GM12878 (cell line): ENCODE measurements around the gene LMO7. TPM values are rescaled to one million over a fixed set of nuclear protein-coding genes. Genes with fewer than 3 reads are reported as not detected.

Source experiments
- ATAC-seq: fragments of 200-7000 bp; cut with Tn5 transposase; 3 replicates; pipeline ENCODE4 v1.9.1; 2020; ENCODE audit warnings: mild to moderate bottlenecking, moderate library complexity
- BruUV-seq: library from RNA; stranded (reverse); fragments of 400-500 nt; replicated peaks from 2 replicates; lab custom pipeline; 2021; lab: Mats Ljungman, UMichigan
- CTCF ChIA-PET: fragments of 300-600 bp; sonication (Branson Sonifier 250); formaldehyde crosslinking; extraction: SDS; loops from one replicate; lab custom pipeline; 2021; ENCODE audit warnings: inconsistent platforms; lab: Yijun Ruan, JAX
- POLR2A ChIA-PET: fragments of 350-600 bp; formaldehyde crosslinking; extraction: SDS; loops from one replicate; lab custom pipeline; 2021; ENCODE audit warnings: inconsistent platforms; lab: Charles Lee
- RAD21 ChIA-PET: fragments of 300-600 bp; sonication (Branson Sonifier 250); formaldehyde crosslinking; loops from one replicate; lab custom pipeline; 2023; ENCODE audit warnings: antibody characterized with exemption; ENCODE audit not compliant: unreplicated experiment; lab: Charles Lee
- SMC1A ChIA-PET: fragments of 300-600 bp; sonication (Branson Sonifier 250); formaldehyde crosslinking; loops from one replicate; lab custom pipeline; 2023; ENCODE audit not compliant: unreplicated experiment, uncharacterized antibody; lab: Charles Lee
- DNase-seq: peaks from one replicate; pipeline ENCODE4 v3.0.0-alpha.2; 2011; ENCODE audit warnings: low read depth, low spot score
- FAIRE-seq: peaks from 3 replicates; lab custom pipeline; 2011; peaks lifted over from hg19 to GRCh38; lab: Jason Lieb, UNC
- H2AFZ ChIP-seq: 2 replicates; pipeline ENCODE4 v1.6.0; 2011; ENCODE audit warnings: low read depth, low read length, control low read depth; ENCODE audit not compliant: control insufficient read depth
- H3K27ac ChIP-seq: 2 replicates; pipeline ENCODE4 v1.5.1; 2011; ENCODE audit warnings: control low read depth; ENCODE audit not compliant: control insufficient read depth, insufficient read depth
- H3K27me3 ChIP-seq, 2 experiments: replicated peaks in 1 of 2; 2 replicates each; pipeline versions ENCODE4 v1.6.0 to v1.6.1; 2011; ENCODE audit warnings: low read length in 1 of 2; ENCODE audit not compliant: control insufficient read depth in 2 of 2, insufficient read depth in 2 of 2
- H3K36me3 ChIP-seq, 2 experiments: 2 replicates each; pipeline ENCODE4 v1.5.1; 2011; ENCODE audit warnings: low read length in 1 of 2; ENCODE audit not compliant: control insufficient read depth in 2 of 2, insufficient read depth in 2 of 2
- H3K4me1 ChIP-seq: 2 replicates; pipeline ENCODE4 v1.6.1; 2011; ENCODE audit warnings: mild to moderate bottlenecking, low read length, moderate library complexity, mixed read lengths; ENCODE audit not compliant: control insufficient read depth, insufficient read depth
- H3K4me2 ChIP-seq: 2 replicates; pipeline ENCODE4 v1.6.0; 2011; ENCODE audit warnings: control low read depth; ENCODE audit not compliant: control insufficient read depth, insufficient read depth
- H3K4me3 ChIP-seq: fragments of 200-600 bp; sonication (generic); 2 replicates; pipeline ENCODE4 v1.5.1; 2016
- H3K79me2 ChIP-seq: 2 replicates; pipeline ENCODE4 v1.6.0; 2011; ENCODE audit warnings: low read length; ENCODE audit not compliant: control insufficient read depth, insufficient read depth
- H3K9ac ChIP-seq: 2 replicates; pipeline ENCODE4 v1.8.0; 2011; ENCODE audit warnings: low read length, control low read depth, mixed read lengths; ENCODE audit not compliant: control insufficient read depth, insufficient read depth
- H3K9me3 ChIP-seq: replicated peaks from 3 replicates; pipeline ENCODE4 v1.5.1; 2011; ENCODE audit warnings: mild to moderate bottlenecking, low read length; ENCODE audit not compliant: control insufficient read depth, insufficient read depth
- H4K20me1 ChIP-seq: 2 replicates; pipeline ENCODE4 v1.6.0; 2011; ENCODE audit not compliant: control insufficient read depth, insufficient read depth
- BRCA1 ChIP-seq: IDR thresholded peaks from 2 replicates; pipeline ENCODE4 v1.6.1; 2011; ENCODE audit warnings: low read depth, low read length, improper control_type of control experiment
- EED ChIP-seq: sonication (generic); IDR thresholded peaks from 2 replicates; pipeline ENCODE4 v1.6.1; 2016; ENCODE audit warnings: antibody characterized with exemption, low read depth
- GABPA ChIP-seq: IDR thresholded peaks from 2 replicates; pipeline ENCODE4 v1.6.1; 2014; ENCODE audit warnings: antibody characterized with exemption, low read depth, mild to moderate bottlenecking, inconsistent platforms
- KAT2A ChIP-seq: conservative IDR thresholded peaks from 2 replicates; pipeline ENCODE4 v1.6.1; 2011; ENCODE audit warnings: low read depth, low read length; ENCODE audit not compliant: control insufficient read depth
- KDM1A ChIP-seq: fragments of 200-600 bp; sonication (generic); IDR thresholded peaks from 2 replicates; pipeline ENCODE4 v1.6.1; 2016; ENCODE audit warnings: borderline replicate concordance
- MEF2B ChIP-seq: fragments of 450-650 bp; IDR thresholded peaks from 2 replicates; pipeline ENCODE4 v1.6.1; 2018; ENCODE audit warnings: mild to moderate bottlenecking, moderate library complexity; ENCODE audit not compliant: partially characterized antibody, poor library complexity, severe bottlenecking
- MXI1 ChIP-seq: fragments of 150-350 bp; IDR thresholded peaks from 2 replicates; pipeline ENCODE4 v1.6.1; 2011; ENCODE audit warnings: low read depth, mild to moderate bottlenecking, inconsistent platforms, low read length, improper control_type of control experiment
- RUNX3 ChIP-seq: IDR thresholded peaks from 2 replicates; pipeline ENCODE4 v1.6.1; 2012; ENCODE audit warnings: low read length, inconsistent platforms
- SMAD1 ChIP-seq: fragments of 450-650 bp; IDR thresholded peaks from 2 replicates; pipeline ENCODE4 v1.6.1; 2018; ENCODE audit warnings: mild to moderate bottlenecking, low read depth; ENCODE audit not compliant: partially characterized antibody
- SUZ12 ChIP-seq: fragments of 200-600 bp; sonication (generic); IDR thresholded peaks from one replicate; pipeline ENCODE4 v1.6.1; 2018; ENCODE audit warnings: antibody characterized with exemption, mild to moderate bottlenecking; ENCODE audit not compliant: unreplicated experiment
- TARDBP ChIP-seq: IDR thresholded peaks from 2 replicates; pipeline ENCODE4 v1.6.1; 2016; ENCODE audit warnings: borderline replicate concordance
- TCF12 ChIP-seq: IDR thresholded peaks from 2 replicates; pipeline ENCODE4 v1.6.1; 2011; ENCODE audit warnings: low read depth, mild to moderate bottlenecking, low read length
- ZNF274 ChIP-seq: IDR thresholded peaks from one replicate; pipeline ENCODE4 v1.8.0; 2011; ENCODE audit not compliant: insufficient read length, insufficient read depth
- WGBS: methylation state at CpG from one replicate; pipeline ENCODE4 v1.1.6; 2016; ENCODE audit warnings: low lambda C conversion rate; ENCODE audit not compliant: insufficient replicate concordance, insufficient coverage; ENCODE audit errors: missing lambda C conversion rate; 5-methylcytosine and 5-hydroxymethylcytosine counted together
- in situ Hi-C: fragments of 300-500 bp; cut with MboI; formaldehyde crosslinking; loops from 9 replicates; pipeline ENCODE4 v1.14.3; 2018; ENCODE audit warnings: mixed read lengths
- intact Hi-C: fragments of 100-400 bp; cut with micrococcal nuclease; formaldehyde crosslinking; loops from one replicate; pipeline ENCODE4 v1.14.2; 2022; ENCODE audit not compliant: unreplicated experiment
- polyA plus RNA-seq, 11 experiments: library from polyadenylated mRNA; depleted of rRNA in 4 of 11; unstranded in 6 of 11; stranded (reverse) in 5 of 11; fragments of >200 nt; fragmentation: Nextera tagmentation in 4 of 11; fragmentation: Illumina TruSeq in 1 of 11; extraction: Ambion mirVana in 4 of 11; extraction: Trizol in 1 of 11; gene quantifications; 1 replicate in 1 of 11; 2 replicates in 10 of 11; pipeline versions ENCODE4 v1.2.1 to v1.2.3, GENCODE V29; 2011 to 2016; ENCODE audit warnings: inconsistent platforms in 2 of 11, missing spikeins in 2 of 11, low read depth in 1 of 11
- total RNA-seq, 4 experiments: library from RNA; depleted of rRNA in 3 of 4; stranded (reverse); fragments of >200 nt in 3 of 4; fragmentation: Illumina TruSeq in 1 of 4; extraction: Trizol in 1 of 4; gene quantifications; 2 replicates each; pipeline versions ENCODE4 v1.2.1 to v1.2.3, GENCODE V29; 2013 to 2021
- TF ChIP-seq, protein P1 (sequence below): IDR thresholded peaks from 2 replicates; pipeline ENCODE4 v1.6.1; 2012; ENCODE audit warnings: improper control_type of control experiment, low read depth, low read length; ENCODE audit not compliant: insufficient replicate concordance
- TF ChIP-seq, protein P2 (sequence below): IDR thresholded peaks from 2 replicates; pipeline ENCODE4 v1.6.1; 2011; ENCODE audit warnings: borderline replicate concordance, low read depth, mild to moderate bottlenecking, moderate library complexity, low read length; ENCODE audit not compliant: insufficient read depth, poor library complexity, severe bottlenecking
- TF ChIP-seq, protein P3 (sequence below): fragments of 450-650 bp; IDR thresholded peaks from 2 replicates; pipeline ENCODE4 v1.6.1; 2017; ENCODE audit warnings: mild to moderate bottlenecking

The LMO7 gene
- total and polyA plus RNA-seq, 10 of the 15 experiments (the other 5 are each of a cell fraction or from before 2014, with no cell fraction given): 8.5 to 67.8 (median 36.8) TPM

DNA sequence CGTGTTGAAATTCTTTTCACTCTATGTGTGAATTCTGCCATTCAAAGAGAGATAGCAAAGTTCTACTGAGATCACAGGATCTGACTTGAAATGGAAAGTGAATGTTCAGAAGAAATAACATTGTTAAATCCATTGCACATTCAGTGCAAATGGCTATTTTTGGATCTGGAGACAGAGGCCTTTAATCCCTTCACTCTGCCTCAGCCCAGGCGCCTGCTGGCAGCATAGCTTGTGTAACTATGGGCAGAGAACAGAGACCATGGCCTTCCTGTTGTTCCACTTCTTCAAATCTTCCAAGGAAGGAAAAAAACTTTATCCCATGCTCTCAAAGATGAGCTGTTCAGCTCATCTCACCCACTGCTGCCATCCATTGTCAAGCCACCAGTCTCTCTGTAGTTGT lies 265.4 kb downstream of the LMO7 start:
- no peak overlapping the region for H2AFZ ChIP-seq
- in situ Hi-C loops (no loop called here), intact Hi-C loops (no loop called here)
- ChIA-PET POLR2A (no interaction called here), RAD21 (no interaction called here), CTCF (interaction anchor here (1.0 kb wide), 1 partner anchor 31 kb away, joined by 4 read pairs; no protein-coding TSS in a partner anchor), SMC1A (interaction anchor here (0.6 to 1.7 kb wide), 3 partner anchors 8 to 765 kb away, joined by 3 to 4 read pairs (median 4); no protein-coding TSS in a partner anchor)
- ATAC-seq (no peak), DNase-seq (no peak), FAIRE-seq (no peak)
- no peak overlapping the region for H3K9ac ChIP-seq
- H3K27me3 ChIP-seq: peaks cover 0 to 2% of the 10 kb centered on the region in 2 experiments; a peak in 3 of 4 replicates
- H4K20me1 ChIP-seq: no peaks in the 10 kb centered on the region
- H3K27ac ChIP-seq: no peak overlapping the region
- H3K79me2 ChIP-seq: no peaks in the 10 kb centered on the region
- no TSS peak for BruUV-seq
- H3K9me3 ChIP-seq: no peaks in the 10 kb centered on the region; the same call in 2 of the 3 replicates
- no peak overlapping the region for H3K4me3 ChIP-seq
- no peaks in the 10 kb centered on the region for H3K36me3 ChIP-seq
- 44% methylated on average over 2 of the region's 2 CpGs for WGBS
- H3K4me2 ChIP-seq: no peak overlapping the region
- H3K4me1 ChIP-seq: no peaks in the 10 kb centered on the region
- TF ChIP-seq RUNX3 (no peak), TCF12 (no peak), EED (no peak), KAT2A (no peak), MXI1 (no peak), BRCA1 (no peak), TARDBP (no peak), KDM1A (no peak), SMAD1 (no peak), MEF2B (no peak), GABPA (no peak), SUZ12 (no peak), ZNF274 (no peak)
- TF ChIP-seq, protein P1, sequence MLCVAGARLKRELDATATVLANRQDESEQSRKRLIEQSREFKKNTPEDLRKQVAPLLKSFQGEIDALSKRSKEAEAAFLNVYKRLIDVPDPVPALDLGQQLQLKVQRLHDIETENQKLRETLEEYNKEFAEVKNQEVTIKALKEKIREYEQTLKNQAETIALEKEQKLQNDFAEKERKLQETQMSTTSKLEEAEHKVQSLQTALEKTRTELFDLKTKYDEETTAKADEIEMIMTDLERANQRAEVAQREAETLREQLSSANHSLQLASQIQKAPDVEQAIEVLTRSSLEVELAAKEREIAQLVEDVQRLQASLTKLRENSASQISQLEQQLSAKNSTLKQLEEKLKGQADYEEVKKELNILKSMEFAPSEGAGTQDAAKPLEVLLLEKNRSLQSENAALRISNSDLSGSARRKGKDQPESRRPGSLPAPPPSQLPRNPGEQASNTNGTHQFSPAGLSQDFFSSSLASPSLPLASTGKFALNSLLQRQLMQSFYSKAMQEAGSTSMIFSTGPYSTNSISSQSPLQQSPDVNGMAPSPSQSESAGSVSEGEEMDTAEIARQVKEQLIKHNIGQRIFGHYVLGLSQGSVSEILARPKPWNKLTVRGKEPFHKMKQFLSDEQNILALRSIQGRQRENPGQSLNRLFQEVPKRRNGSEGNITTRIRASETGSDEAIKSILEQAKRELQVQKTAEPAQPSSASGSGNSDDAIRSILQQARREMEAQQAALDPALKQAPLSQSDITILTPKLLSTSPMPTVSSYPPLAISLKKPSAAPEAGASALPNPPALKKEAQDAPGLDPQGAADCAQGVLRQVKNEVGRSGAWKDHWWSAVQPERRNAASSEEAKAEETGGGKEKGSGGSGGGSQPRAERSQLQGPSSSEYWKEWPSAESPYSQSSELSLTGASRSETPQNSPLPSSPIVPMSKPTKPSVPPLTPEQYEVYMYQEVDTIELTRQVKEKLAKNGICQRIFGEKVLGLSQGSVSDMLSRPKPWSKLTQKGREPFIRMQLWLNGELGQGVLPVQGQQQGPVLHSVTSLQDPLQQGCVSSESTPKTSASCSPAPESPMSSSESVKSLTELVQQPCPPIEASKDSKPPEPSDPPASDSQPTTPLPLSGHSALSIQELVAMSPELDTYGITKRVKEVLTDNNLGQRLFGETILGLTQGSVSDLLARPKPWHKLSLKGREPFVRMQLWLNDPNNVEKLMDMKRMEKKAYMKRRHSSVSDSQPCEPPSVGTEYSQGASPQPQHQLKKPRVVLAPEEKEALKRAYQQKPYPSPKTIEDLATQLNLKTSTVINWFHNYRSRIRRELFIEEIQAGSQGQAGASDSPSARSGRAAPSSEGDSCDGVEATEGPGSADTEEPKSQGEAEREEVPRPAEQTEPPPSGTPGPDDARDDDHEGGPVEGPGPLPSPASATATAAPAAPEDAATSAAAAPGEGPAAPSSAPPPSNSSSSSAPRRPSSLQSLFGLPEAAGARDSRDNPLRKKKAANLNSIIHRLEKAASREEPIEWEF: no peak
- TF ChIP-seq, protein P2, sequence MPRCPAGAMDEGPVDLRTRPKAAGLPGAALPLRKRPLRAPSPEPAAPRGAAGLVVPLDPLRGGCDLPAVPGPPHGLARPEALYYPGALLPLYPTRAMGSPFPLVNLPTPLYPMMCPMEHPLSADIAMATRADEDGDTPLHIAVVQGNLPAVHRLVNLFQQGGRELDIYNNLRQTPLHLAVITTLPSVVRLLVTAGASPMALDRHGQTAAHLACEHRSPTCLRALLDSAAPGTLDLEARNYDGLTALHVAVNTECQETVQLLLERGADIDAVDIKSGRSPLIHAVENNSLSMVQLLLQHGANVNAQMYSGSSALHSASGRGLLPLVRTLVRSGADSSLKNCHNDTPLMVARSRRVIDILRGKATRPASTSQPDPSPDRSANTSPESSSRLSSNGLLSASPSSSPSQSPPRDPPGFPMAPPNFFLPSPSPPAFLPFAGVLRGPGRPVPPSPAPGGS: no peak
- TF ChIP-seq, protein P3, sequence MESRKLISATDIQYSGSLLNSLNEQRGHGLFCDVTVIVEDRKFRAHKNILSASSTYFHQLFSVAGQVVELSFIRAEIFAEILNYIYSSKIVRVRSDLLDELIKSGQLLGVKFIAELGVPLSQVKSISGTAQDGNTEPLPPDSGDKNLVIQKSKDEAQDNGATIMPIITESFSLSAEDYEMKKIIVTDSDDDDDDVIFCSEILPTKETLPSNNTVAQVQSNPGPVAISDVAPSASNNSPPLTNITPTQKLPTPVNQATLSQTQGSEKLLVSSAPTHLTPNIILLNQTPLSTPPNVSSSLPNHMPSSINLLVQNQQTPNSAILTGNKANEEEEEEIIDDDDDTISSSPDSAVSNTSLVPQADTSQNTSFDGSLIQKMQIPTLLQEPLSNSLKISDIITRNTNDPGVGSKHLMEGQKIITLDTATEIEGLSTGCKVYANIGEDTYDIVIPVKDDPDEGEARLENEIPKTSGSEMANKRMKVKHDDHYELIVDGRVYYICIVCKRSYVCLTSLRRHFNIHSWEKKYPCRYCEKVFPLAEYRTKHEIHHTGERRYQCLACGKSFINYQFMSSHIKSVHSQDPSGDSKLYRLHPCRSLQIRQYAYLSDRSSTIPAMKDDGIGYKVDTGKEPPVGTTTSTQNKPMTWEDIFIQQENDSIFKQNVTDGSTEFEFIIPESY: no peak
